Measurements from ENCODE around the gene MRPL23.

MRPL23 gene

GRCh38 chr11:1988667-1989317, 41.7 kb downstream of the MRPL23 start:
- Mint-ChIP-seq H3K9me3 (no peaks in the 10 kb centered on the region), H3K4me3 (no peak overlapping the region), H3K27me3 (ENCODE audit: low read depth) (no peaks in the 10 kb centered on the region), H3K4me1 (no peaks in the 10 kb centered on the region), H3K36me3 (ENCODE audit: low read depth) (no peaks in the 10 kb centered on the region), H3K27ac (peak overlapping the region in 1 of 3 experiments; percentile 42)
- no peak for TF ChIP-seq CTCF (IDR thresholded peaks at IDR 0.05; ENCODE audit: unreplicated experiment in 3 of 3)

DNA sequence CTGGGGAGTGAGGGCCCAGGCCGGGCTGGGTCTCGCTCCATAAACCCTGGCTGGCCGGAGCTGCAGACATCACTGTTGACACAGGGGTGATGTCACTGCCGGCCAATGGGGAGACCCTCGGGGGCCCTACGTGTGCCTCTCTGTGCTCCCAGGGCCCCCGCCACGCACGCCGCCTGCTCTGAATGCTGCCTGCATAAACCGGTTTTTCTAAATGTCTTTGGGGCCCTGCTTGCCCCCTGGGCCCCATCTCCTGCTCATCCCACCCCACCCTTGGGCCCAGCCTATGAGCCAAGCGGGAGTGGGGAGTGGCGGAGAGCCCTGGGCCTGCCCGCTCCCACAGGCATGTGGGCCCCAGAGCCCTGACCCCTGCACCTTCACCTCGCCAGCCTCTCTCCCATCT, 42.8 kb downstream of the MRPL23 start:
- Mint-ChIP-seq H3K27me3 (ENCODE audit: low read depth) (no peaks in the 10 kb centered on the region), H3K4me3 (no peak overlapping the region), H3K27ac (no peak overlapping the region), H3K36me3 (ENCODE audit: low read depth) (no peaks in the 10 kb centered on the region), H3K4me1 (no peaks in the 10 kb centered on the region), H3K9me3 (no peaks in the 10 kb centered on the region)
- TF ChIP-seq CTCF (IDR thresholded peaks at IDR 0.05; ENCODE audit: unreplicated experiment in 3 of 3) = no peak

- H3K27me3 Mint-ChIP-seq (ENCODE audit: low read depth) = no peaks in the 10 kb centered on the region
- no peak for TF ChIP-seq CTCF (IDR thresholded peaks at IDR 0.05; ENCODE audit: unreplicated experiment in 3 of 3)
- peak overlapping the region in 1 of 3 experiments; percentile 91 for H3K27ac Mint-ChIP-seq
- no peaks in the 10 kb centered on the region for H3K4me1 Mint-ChIP-seq
- H3K36me3 Mint-ChIP-seq (ENCODE audit: low read depth) = no peaks in the 10 kb centered on the region
- H3K9me3 Mint-ChIP-seq = no peaks in the 10 kb centered on the region
- no peak overlapping the region for H3K4me3 Mint-ChIP-seq
Measured at GRCh38 chr11:1990872-1991578, 43.9 kb downstream of the MRPL23 start.

- Mint-ChIP-seq H3K27ac (no peak overlapping the region), H3K36me3 (ENCODE audit: low read depth) (no peaks in the 10 kb centered on the region), H3K27me3 (ENCODE audit: low read depth) (no peaks in the 10 kb centered on the region), H3K9me3 (no peaks in the 10 kb centered on the region), H3K4me1 (no peaks in the 10 kb centered on the region), H3K4me3 (no peak overlapping the region)
- no peak for TF ChIP-seq CTCF (IDR thresholded peaks at IDR 0.05; ENCODE audit: unreplicated experiment in 3 of 3)
Measured at GRCh38 chr11:1992111-1992510, 45.0 kb downstream of the MRPL23 start.

DNA sequence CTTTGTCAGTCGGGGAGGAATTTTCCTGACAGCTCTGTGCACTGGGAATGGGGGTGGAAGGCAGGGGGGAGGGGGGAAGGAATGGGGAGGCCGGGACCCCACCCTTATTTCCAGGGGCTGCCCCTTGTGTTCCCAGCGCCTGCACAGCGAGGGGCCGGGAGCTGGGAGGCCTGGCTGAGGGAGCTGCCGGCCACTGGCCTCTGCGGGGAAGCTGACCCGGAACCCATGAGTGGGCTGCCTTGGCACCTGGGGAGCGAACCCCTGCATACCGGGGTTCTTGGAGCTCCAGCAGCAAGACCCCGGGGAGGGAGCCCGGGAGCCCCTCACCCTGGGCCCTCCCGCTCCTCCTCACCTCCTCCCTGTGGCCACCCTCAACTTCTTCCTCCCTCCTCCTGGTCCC, 47.0 kb downstream of the MRPL23 start:
- Mint-ChIP-seq H3K9me3 (no peaks in the 10 kb centered on the region), H3K4me1 (no peaks in the 10 kb centered on the region), H3K27ac (no peak overlapping the region), H3K4me3 (no peak overlapping the region), H3K27me3 (ENCODE audit: low read depth) (no peaks in the 10 kb centered on the region), H3K36me3 (ENCODE audit: low read depth) (no peaks in the 10 kb centered on the region)
- TF ChIP-seq CTCF (IDR thresholded peaks at IDR 0.05; ENCODE audit: unreplicated experiment in 3 of 3) = no peak

DNA sequence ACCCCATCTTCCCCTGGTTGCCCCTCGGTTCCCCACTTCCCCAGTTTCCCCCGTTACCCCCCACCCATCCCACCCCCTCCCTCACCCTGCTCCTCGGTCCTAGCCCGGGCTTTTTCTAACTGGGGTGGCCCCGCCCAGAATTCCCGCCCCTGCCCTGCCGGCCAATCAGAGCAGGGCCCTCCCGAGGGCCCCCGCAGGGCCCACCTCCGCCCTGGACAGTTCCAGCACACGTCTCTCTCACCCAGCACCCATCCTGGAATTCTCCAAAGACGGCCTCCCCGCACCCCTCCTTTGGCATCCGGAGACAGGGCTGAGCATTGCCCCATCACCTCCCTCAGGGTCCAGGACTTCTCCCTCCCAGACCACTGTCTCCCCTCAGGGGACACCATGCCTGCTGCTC, 50.6 kb downstream of the MRPL23 start, which contains the start of gene H19:
Gene H19, minus strand, starts transcription at position 88 of the 400 bp plus-strand sequence.
- no peak for TF ChIP-seq CTCF (IDR thresholded peaks at IDR 0.05; ENCODE audit: unreplicated experiment in 3 of 3)
- Mint-ChIP-seq H3K27ac (no peak within 1 kb of the TSS), H3K27me3 (ENCODE audit: low read depth) (no peaks in the 10 kb centered on the region), H3K36me3 (ENCODE audit: low read depth) (no peaks in the 10 kb centered on the region), H3K4me3 (no peak within 1 kb of the TSS), H3K4me1 (no peaks in the 10 kb centered on the region), H3K9me3 (no peaks in the 10 kb centered on the region)
